ENCODE measurements around the gene ADGRG3.

DNA sequence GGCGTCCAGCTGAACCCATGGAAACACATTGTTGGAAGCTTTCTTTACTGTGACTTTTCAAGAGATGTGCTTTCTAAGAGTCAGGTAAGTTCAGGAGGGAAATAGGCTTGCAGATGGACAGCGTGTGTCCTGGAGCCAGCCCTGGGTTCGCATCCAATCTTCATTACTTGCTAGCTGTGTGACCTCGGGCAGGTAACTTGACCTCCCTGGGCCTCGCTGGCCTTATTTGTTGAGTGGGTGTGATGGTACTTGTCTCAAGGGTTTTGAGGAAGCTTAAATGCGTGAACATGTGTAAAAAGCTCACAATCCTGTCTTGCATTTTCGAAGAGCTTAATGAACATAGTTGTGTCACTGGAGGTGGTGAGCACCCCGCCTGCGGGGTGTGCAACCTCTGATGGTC, 27.9 kb upstream of the ADGRG3 start:
- no peak for TF ChIP-seq EZH2 (IDR thresholded peaks at IDR 0.05; ENCODE audit: low read length)
- TF ChIP-seq, protein P1, sequence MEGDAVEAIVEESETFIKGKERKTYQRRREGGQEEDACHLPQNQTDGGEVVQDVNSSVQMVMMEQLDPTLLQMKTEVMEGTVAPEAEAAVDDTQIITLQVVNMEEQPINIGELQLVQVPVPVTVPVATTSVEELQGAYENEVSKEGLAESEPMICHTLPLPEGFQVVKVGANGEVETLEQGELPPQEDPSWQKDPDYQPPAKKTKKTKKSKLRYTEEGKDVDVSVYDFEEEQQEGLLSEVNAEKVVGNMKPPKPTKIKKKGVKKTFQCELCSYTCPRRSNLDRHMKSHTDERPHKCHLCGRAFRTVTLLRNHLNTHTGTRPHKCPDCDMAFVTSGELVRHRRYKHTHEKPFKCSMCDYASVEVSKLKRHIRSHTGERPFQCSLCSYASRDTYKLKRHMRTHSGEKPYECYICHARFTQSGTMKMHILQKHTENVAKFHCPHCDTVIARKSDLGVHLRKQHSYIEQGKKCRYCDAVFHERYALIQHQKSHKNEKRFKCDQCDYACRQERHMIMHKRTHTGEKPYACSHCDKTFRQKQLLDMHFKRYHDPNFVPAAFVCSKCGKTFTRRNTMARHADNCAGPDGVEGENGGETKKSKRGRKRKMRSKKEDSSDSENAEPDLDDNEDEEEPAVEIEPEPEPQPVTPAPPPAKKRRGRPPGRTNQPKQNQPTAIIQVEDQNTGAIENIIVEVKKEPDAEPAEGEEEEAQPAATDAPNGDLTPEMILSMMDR (optimal IDR thresholded peaks at IDR 0.05 in 1 of 3, IDR thresholded peaks at IDR 0.05 in 1 of 3, conservative IDR thresholded peaks at IDR 0.05 in 1 of 3; ENCODE audit: extremely low read depth in 1 of 3, insufficient read depth in 2 of 3, low read length in 3 of 3): no peak
